ENCODE measurements around the gene FBXL7.

The FBXL7 gene

DNA sequence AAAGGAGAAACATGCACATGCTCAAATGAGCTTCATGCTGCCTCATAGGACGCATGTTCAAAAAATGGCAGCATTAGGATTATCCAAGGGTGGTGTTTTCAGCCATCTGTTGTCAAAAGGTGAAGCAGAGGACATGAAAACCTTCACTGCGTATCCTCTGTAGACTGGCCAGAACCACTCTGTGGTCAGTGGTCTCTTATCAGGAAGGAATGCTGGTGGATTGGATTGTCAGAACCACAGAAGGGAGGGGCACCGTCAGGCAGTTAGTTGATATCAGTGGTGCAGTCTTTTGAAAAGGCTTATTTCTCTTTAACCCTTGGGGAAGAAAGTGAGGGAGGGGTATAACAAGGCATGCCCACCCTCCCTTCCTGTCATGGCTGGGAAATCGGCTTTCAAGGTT lies 100.1 kb downstream of the FBXL7 start:
- DNase-seq (ENCODE audit: low read depth): no peak
- no peak overlapping the region for H3K4me3 ChIP-seq (replicated peaks; ENCODE audit: low read depth, low read length)
- TF ChIP-seq CTCF (IDR thresholded peaks at IDR 0.05; ENCODE audit: low read length, missing control alignments): no peak

GRCh38 chr5:15601274-15601673 lies 101.3 kb downstream of the FBXL7 start:
- no peak for TF ChIP-seq CTCF (IDR thresholded peaks at IDR 0.05; ENCODE audit: low read length, missing control alignments)
- no peak overlapping the region for H3K4me3 ChIP-seq (replicated peaks; ENCODE audit: low read depth, low read length)

GRCh38 chr5:15601853-15602252 lies 101.9 kb downstream of the FBXL7 start:
- no peak for DNase-seq (ENCODE audit: low read depth)
- no peak for TF ChIP-seq CTCF (IDR thresholded peaks at IDR 0.05; ENCODE audit: low read length, missing control alignments)
- no peak overlapping the region for H3K4me3 ChIP-seq (replicated peaks; ENCODE audit: low read depth, low read length)

More at GRCh38 chr5:15601274-15601673, 101.3 kb downstream of the FBXL7 start:
- DNase-seq (ENCODE audit: low read depth): no peak

DNA sequence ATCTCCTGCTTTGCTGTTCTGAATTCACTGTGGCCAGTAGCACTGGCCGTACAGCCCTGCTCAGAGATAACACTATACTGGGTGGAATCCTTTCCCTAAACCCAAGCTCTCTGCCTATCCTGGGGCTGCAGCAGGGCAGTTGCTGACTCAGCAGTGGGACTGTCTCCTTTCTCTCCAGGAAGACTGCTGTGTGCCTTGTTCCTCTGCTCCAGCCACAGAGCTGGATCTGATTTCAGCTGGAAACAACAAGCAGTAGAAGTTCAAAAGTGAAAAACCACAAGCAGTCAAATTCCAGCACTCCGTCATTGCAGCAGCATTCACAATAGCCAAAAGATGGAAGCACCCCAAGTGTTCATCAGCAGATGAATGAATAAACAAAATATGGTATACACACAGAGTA lies 105.0 kb downstream of the FBXL7 start:
- no peak overlapping the region for H3K4me3 ChIP-seq (replicated peaks; ENCODE audit: low read depth, low read length)
- DNase-seq (ENCODE audit: low read depth): no peak
- no peak for TF ChIP-seq CTCF (IDR thresholded peaks at IDR 0.05; ENCODE audit: low read length, missing control alignments)

DNA sequence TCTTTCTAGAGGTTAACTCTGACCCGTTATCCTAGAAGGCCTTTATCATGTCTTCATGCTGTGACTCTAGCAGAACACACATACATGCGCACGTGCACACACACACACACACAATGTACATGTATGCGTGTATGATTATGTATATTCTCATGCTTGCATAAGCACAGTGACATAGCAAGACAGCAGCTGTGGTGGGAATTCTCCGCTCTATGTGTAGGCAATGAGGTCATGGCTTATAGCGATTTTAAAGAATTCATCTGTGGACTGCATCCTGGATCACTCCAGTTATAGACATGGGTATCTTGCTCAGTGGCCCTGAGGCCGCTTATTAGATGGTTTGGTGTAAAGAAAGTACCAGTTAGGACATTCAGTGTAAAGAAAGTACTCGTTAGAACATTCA lies 106.2 kb downstream of the FBXL7 start:
- no peak for TF ChIP-seq CTCF (IDR thresholded peaks at IDR 0.05; ENCODE audit: low read length, missing control alignments)
- no peak for DNase-seq (ENCODE audit: low read depth)
- no peak overlapping the region for H3K4me3 ChIP-seq (replicated peaks; ENCODE audit: low read depth, low read length)

GRCh38 chr5:15607076-15607475 lies 107.1 kb downstream of the FBXL7 start:
- TF ChIP-seq CTCF (IDR thresholded peaks at IDR 0.05; ENCODE audit: low read length, missing control alignments): no peak
- H3K4me3 ChIP-seq (replicated peaks; ENCODE audit: low read depth, low read length): no peak overlapping the region
- DNase-seq (ENCODE audit: low read depth): no peak

GRCh38 chr5:15609076-15609725 lies 109.2 kb downstream of the FBXL7 start:
- DNase-seq (ENCODE audit: low read depth): no peak
- TF ChIP-seq CTCF (IDR thresholded peaks at IDR 0.05; ENCODE audit: low read length, missing control alignments): no peak
- no peak overlapping the region for H3K4me3 ChIP-seq (replicated peaks; ENCODE audit: low read depth, low read length)

Measured in fibroblast of pulmonary artery (primary cell).